HG03025 (cell line): ENCODE measurements around the gene YIF1B.
"Not testable (repeated sequence)": the region's sequence is repeated elsewhere in the genome, so short reads cannot be mapped to it uniquely, and the experiment has no call there.

Experiments used
- ATAC-seq: cut with Tn5 transposase; IDR thresholded peaks from one replicate; pipeline ENCODE4 v1.9.1; 2021; ENCODE audit warnings: mild to moderate bottlenecking, moderate library complexity; ENCODE audit not compliant: unreplicated experiment, low FRiP score

Gene YIF1B

GRCh38 chr19:38315657-38316476 lies at the start of gene YIF1B:
Gene YIF1B (minus strand): TSS chr19:38315947. CDS start chr19:38315917, 30 bp downstream.
- peak; percentile 78 for ATAC-seq

- ATAC-seq, result not testable (repeated sequence)
These were observed 47.4 kb upstream of the YIF1B start for GRCh38 chr19:38362946-38363688.

GRCh38 chr19:38362076-38362945 lies 46.6 kb upstream of the YIF1B start:
- ATAC-seq, result no peak

GRCh38 chr19:38361633-38362075 lies 45.9 kb upstream of the YIF1B start:
- no peak for ATAC-seq

GRCh38 chr19:38360839-38361631 lies 45.3 kb upstream of the YIF1B start:
- ATAC-seq, result no peak

GRCh38 chr19:38360351-38360750 lies 44.6 kb upstream of the YIF1B start:
- no peak for ATAC-seq

- ATAC-seq, result no peak
These were observed 43.7 kb upstream of the YIF1B start for GRCh38 chr19:38359242-38360021.

GRCh38 chr19:38358071-38358470 lies 42.3 kb upstream of the YIF1B start:
- ATAC-seq, result no peak

GRCh38 chr19:38355728-38356725 lies 40.3 kb upstream of the YIF1B start:
- ATAC-seq, result no peak

- no peak for ATAC-seq
These were observed 36.9 kb upstream of the YIF1B start for GRCh38 chr19:38352611-38353010.

- ATAC-seq, result no peak
These were observed 36.2 kb upstream of the YIF1B start for GRCh38 chr19:38351865-38352395.

GRCh38 chr19:38350883-38351282 lies 35.1 kb upstream of the YIF1B start:
- ATAC-seq, result no peak

GRCh38 chr19:38346837-38347236 lies 31.1 kb upstream of the YIF1B start:
- no peak for ATAC-seq

GRCh38 chr19:38340927-38341326 lies 25.2 kb upstream of the YIF1B start:
- no peak for ATAC-seq

GRCh38 chr19:38339011-38339410 lies 23.3 kb upstream of the YIF1B start:
- not testable (repeated sequence) for ATAC-seq

GRCh38 chr19:38337360-38337653 lies 21.6 kb upstream of the YIF1B start:
- no peak for ATAC-seq

- ATAC-seq, result peak; percentile 45
These were observed 21.1 kb upstream of the YIF1B start for GRCh38 chr19:38336638-38337359.
